H1 (cell line): ENCODE measurements around the gene MINDY3. TPM values are rescaled to one million over a fixed set of nuclear protein-coding genes. Genes with fewer than 3 reads are reported as not detected.
A peak's percentile ranks its signal among the peaks of the same experiment; 100 is the strongest.

Experiments
- CBX5 ChIP-seq: fragments of 300-800, 300-1000 bp; sonication (generic); IDR thresholded peaks from 2 replicates; pipeline ENCODE4 v1.7.1; 2016; ENCODE audit warnings: antibody characterized with exemption, low read length, low read depth
- CREB1 ChIP-seq: IDR thresholded peaks from 2 replicates; pipeline ENCODE4 v1.6.1; 2012; ENCODE audit warnings: inconsistent platforms
- CTBP2 ChIP-seq: IDR thresholded peaks from 2 replicates; pipeline ENCODE4 v1.7.0; 2011; ENCODE audit warnings: borderline replicate concordance, mild to moderate bottlenecking, moderate library complexity, mixed read lengths, low read length; ENCODE audit not compliant: insufficient read depth, insufficient read length
- NANOG ChIP-seq: IDR thresholded peaks from 2 replicates; pipeline ENCODE4 v1.6.1; 2011; ENCODE audit warnings: low read length, low read depth, mild to moderate bottlenecking, inconsistent platforms; ENCODE audit not compliant: insufficient read depth, poor library complexity, severe bottlenecking
- SP4 ChIP-seq: IDR thresholded peaks from 2 replicates; pipeline ENCODE4 v1.6.1; 2012; ENCODE audit warnings: low read length, inconsistent platforms
- polyA plus RNA-seq, 7 experiments: library from polyadenylated mRNA; depleted of rRNA in 3 of 7; stranded (reverse) in 5 of 7; unstranded in 2 of 7; fragments of >200 nt in 5 of 7; fragments of 200-250 nt in 2 of 7; gene quantifications; 1 replicate in 5 of 7; 2 replicates in 1 of 7; 4 replicates in 1 of 7; pipeline versions ENCODE4 v1.2.1 to v1.2.3, GENCODE V29; 2011 to 2013; ENCODE audit warnings: missing spikeins in 2 of 7, mixed read lengths in 2 of 7
- total RNA-seq: library from RNA; stranded (reverse); fragmentation: NEBNext Ultra II Directional; extraction: Animal tissue kit (Norgen Biotek cat#: 25700); gene quantifications from 2 replicates; pipeline ENCODE4 v1.2.1, GENCODE V29; 2021
- TF ChIP-seq, protein P1 (sequence below): fragments of 300-600 bp; sonication (generic); IDR thresholded peaks from 2 replicates; pipeline ENCODE4 v1.7.1; 2012; ENCODE audit warnings: low read length, moderate library complexity, mild to moderate bottlenecking, inconsistent platforms; ENCODE audit not compliant: insufficient replicate concordance

The MINDY3 gene
- total and polyA plus RNA-seq, 2 of the 8 experiments (the other 6 are each of a cell fraction or from before 2014, with no cell fraction given) = 4.6 to 13.6 TPM

DNA sequence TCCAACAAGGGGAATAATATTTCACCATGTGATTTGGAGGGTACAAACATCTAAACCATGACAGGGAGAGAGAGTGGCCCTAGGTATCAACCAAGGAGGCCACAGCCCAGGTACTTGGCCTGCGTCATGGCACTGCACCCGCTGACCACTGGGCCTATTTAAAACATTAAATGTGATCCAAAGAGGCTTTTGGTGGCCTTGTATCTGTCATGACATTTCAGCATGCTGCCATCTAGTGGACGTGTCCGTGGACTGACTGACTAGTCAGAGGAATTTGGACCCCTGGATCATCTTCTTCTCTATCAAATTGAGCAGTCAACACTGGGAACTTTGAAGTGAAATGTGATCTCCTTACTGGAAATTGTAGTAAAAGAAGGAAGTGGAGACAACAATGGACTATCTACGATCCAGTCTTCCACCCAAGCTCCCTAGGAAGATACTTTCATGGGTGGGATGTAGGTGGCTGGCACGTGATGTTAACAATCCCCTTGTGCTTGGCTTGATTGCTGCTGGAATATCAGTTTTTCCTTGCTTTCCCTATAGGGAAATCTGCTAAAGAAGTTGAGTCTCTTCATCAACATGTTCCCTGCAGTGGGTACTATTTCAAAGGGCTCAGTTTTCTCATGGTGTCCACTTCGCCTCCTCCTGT, 116.0 kb downstream of the MINDY3 start (continued):
- TF ChIP-seq, protein P1, sequence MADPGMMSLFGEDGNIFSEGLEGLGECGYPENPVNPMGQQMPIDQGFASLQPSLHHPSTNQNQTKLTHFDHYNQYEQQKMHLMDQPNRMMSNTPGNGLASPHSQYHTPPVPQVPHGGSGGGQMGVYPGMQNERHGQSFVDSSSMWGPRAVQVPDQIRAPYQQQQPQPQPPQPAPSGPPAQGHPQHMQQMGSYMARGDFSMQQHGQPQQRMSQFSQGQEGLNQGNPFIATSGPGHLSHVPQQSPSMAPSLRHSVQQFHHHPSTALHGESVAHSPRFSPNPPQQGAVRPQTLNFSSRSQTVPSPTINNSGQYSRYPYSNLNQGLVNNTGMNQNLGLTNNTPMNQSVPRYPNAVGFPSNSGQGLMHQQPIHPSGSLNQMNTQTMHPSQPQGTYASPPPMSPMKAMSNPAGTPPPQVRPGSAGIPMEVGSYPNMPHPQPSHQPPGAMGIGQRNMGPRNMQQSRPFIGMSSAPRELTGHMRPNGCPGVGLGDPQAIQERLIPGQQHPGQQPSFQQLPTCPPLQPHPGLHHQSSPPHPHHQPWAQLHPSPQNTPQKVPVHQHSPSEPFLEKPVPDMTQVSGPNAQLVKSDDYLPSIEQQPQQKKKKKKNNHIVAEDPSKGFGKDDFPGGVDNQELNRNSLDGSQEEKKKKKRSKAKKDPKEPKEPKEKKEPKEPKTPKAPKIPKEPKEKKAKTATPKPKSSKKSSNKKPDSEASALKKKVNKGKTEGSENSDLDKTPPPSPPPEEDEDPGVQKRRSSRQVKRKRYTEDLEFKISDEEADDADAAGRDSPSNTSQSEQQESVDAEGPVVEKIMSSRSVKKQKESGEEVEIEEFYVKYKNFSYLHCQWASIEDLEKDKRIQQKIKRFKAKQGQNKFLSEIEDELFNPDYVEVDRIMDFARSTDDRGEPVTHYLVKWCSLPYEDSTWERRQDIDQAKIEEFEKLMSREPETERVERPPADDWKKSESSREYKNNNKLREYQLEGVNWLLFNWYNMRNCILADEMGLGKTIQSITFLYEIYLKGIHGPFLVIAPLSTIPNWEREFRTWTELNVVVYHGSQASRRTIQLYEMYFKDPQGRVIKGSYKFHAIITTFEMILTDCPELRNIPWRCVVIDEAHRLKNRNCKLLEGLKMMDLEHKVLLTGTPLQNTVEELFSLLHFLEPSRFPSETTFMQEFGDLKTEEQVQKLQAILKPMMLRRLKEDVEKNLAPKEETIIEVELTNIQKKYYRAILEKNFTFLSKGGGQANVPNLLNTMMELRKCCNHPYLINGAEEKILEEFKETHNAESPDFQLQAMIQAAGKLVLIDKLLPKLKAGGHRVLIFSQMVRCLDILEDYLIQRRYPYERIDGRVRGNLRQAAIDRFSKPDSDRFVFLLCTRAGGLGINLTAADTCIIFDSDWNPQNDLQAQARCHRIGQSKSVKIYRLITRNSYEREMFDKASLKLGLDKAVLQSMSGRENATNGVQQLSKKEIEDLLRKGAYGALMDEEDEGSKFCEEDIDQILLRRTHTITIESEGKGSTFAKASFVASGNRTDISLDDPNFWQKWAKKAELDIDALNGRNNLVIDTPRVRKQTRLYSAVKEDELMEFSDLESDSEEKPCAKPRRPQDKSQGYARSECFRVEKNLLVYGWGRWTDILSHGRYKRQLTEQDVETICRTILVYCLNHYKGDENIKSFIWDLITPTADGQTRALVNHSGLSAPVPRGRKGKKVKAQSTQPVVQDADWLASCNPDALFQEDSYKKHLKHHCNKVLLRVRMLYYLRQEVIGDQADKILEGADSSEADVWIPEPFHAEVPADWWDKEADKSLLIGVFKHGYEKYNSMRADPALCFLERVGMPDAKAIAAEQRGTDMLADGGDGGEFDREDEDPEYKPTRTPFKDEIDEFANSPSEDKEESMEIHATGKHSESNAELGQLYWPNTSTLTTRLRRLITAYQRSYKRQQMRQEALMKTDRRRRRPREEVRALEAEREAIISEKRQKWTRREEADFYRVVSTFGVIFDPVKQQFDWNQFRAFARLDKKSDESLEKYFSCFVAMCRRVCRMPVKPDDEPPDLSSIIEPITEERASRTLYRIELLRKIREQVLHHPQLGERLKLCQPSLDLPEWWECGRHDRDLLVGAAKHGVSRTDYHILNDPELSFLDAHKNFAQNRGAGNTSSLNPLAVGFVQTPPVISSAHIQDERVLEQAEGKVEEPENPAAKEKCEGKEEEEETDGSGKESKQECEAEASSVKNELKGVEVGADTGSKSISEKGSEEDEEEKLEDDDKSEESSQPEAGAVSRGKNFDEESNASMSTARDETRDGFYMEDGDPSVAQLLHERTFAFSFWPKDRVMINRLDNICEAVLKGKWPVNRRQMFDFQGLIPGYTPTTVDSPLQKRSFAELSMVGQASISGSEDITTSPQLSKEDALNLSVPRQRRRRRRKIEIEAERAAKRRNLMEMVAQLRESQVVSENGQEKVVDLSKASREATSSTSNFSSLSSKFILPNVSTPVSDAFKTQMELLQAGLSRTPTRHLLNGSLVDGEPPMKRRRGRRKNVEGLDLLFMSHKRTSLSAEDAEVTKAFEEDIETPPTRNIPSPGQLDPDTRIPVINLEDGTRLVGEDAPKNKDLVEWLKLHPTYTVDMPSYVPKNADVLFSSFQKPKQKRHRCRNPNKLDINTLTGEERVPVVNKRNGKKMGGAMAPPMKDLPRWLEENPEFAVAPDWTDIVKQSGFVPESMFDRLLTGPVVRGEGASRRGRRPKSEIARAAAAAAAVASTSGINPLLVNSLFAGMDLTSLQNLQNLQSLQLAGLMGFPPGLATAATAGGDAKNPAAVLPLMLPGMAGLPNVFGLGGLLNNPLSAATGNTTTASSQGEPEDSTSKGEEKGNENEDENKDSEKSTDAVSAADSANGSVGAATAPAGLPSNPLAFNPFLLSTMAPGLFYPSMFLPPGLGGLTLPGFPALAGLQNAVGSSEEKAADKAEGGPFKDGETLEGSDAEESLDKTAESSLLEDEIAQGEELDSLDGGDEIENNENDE = no peak
- TF ChIP-seq CTBP2 (no peak), CREB1 (peak; percentile 34; the same call in 1 of the 2 replicates), NANOG (no peak), SP4 (no peak), CBX5 (no peak)
- TF ChIP-seq, all 59 proteins: peak for 4
